HepG2 (cell line): Measurements from ENCODE around the gene JSRP1. TPM values are rescaled to one million over a fixed set of nuclear protein-coding genes. Genes with fewer than 3 reads are reported as not detected.
A peak's percentile ranks its signal among the peaks of the same experiment; 100 is the strongest.

ENCODE experiments used
- ATAC-seq: fragments of 200-7000 bp; cut with Tn5 transposase; 3 replicates; pipeline ENCODE4 v1.9.1; 2020; ENCODE audit warnings: mild to moderate bottlenecking, moderate library complexity
- BruUV-seq: library from RNA; stranded (reverse); fragments of 400-500 nt; replicated peaks from 2 replicates; lab custom pipeline; 2021; lab: Mats Ljungman, UMichigan
- CTCF ChIA-PET: fragments of 300-600 bp; formaldehyde crosslinking; extraction: SDS; loops from one replicate; lab custom pipeline; 2021; ENCODE audit warnings: low total read pairs, inconsistent platforms, low intra/inter-chr PET ratio; lab: Yijun Ruan, JAX
- POLR2A ChIA-PET: fragments of 350-600 bp; sonication (Branson Sonifier 250); formaldehyde crosslinking; loops from one replicate; lab custom pipeline; 2020; ENCODE audit warnings: antibody characterized with exemption, inconsistent platforms; lab: Yijun Ruan, JAX
- DNase-seq: peaks from one replicate; pipeline ENCODE4 v3.0.0-alpha.2; 2015; ENCODE audit warnings: low spot score
- FAIRE-seq: peaks from 3 replicates; lab custom pipeline; 2011; peaks lifted over from hg19 to GRCh38; lab: Jason Lieb, UNC
- H2AFZ ChIP-seq: one replicate; pipeline ENCODE4 v1.6.1; 2011; ENCODE audit warnings: low read length, inconsistent platforms
- H3K27ac ChIP-seq: fragments of 300-600 bp; 3 replicates; pipeline ENCODE4 v1.8.0; 2011; ENCODE audit warnings: mixed run types, mild to moderate bottlenecking, mixed read lengths, low read length, inconsistent platforms; ENCODE audit not compliant: insufficient read depth; ENCODE audit errors: extremely low read length
- H3K27me3 ChIP-seq, 2 experiments: fragments of 200-600 bp in 1 of 2; 2 replicates in 1 of 2; 3 replicates in 1 of 2; pipeline versions ENCODE4 v1.6.0 to v1.8.0; 2011; ENCODE audit warnings: low read length in 2 of 2, mild to moderate bottlenecking in 2 of 2, moderate library complexity in 2 of 2, inconsistent platforms in 1 of 2; ENCODE audit not compliant: insufficient read depth in 2 of 2, control insufficient read depth in 1 of 2
- H3K36me3 ChIP-seq, 2 experiments: fragments of 200-600 bp in 1 of 2; replicated peaks in 1 of 2; 2 replicates in 1 of 2; 3 replicates in 1 of 2; pipeline versions ENCODE4 v1.5.1 to v1.8.0; 2011; ENCODE audit warnings: low read length in 2 of 2, inconsistent platforms in 1 of 2; ENCODE audit not compliant: insufficient read depth in 2 of 2, control insufficient read depth in 1 of 2
- H3K4me1 ChIP-seq: 2 replicates; pipeline ENCODE4 v1.5.1; 2012; ENCODE audit warnings: low read length, inconsistent platforms; ENCODE audit not compliant: insufficient read depth
- H3K4me2 ChIP-seq: 2 replicates; pipeline ENCODE4 v1.6.0; 2011; ENCODE audit warnings: low read depth, low read length, inconsistent platforms
- H3K4me3 ChIP-seq, 3 experiments: fragments of 200-600 bp in 1 of 3; sonication (generic), shearing (Covaris generic) in 1 of 3; replicated peaks in 1 of 3; 2 replicates each; pipeline ENCODE4 v1.5.1; 2011 to 2016; ENCODE audit warnings: low read length in 3 of 3, inconsistent platforms in 2 of 3, low read depth in 2 of 3, mild to moderate bottlenecking in 2 of 3, control low read depth in 1 of 3, mixed read lengths in 1 of 3; ENCODE audit not compliant: insufficient read depth in 1 of 3
- H3K79me2 ChIP-seq: one replicate; pipeline ENCODE4 v1.6.1; 2011; ENCODE audit warnings: low read length, inconsistent platforms; ENCODE audit not compliant: insufficient read depth
- H3K9ac ChIP-seq: 2 replicates; pipeline ENCODE4 v1.6.0; 2011; ENCODE audit warnings: mild to moderate bottlenecking, low read depth, low read length, inconsistent platforms; ENCODE audit not compliant: insufficient read depth
- H3K9me3 ChIP-seq: 2 replicates; pipeline ENCODE4 v1.5.1; 2012; ENCODE audit warnings: mild to moderate bottlenecking, low read length
- H4K20me1 ChIP-seq: 2 replicates; pipeline ENCODE4 v1.6.0; 2011; ENCODE audit warnings: inconsistent platforms, mild to moderate bottlenecking, low read length, moderate library complexity; ENCODE audit not compliant: insufficient read depth
- AGO2 ChIP-seq: fragments of 200-400 bp; formaldehyde crosslinking; optimal IDR thresholded peaks from 2 replicates; pipeline ENCODE3; 2017; ENCODE audit warnings: mild to moderate bottlenecking, low read depth, low read length, moderate library complexity
- ELF4 ChIP-seq: sonication (generic); formaldehyde crosslinking; IDR thresholded peaks from 2 replicates; pipeline ENCODE4 v1.5.0; 2020; ENCODE audit warnings: missing genetic modification reagents, mild to moderate bottlenecking, moderate library complexity, borderline replicate concordance
- EZH2 ChIP-seq: conservative IDR thresholded peaks from 2 replicates; pipeline ENCODE4 v1.6.1; 2012; ENCODE audit warnings: mild to moderate bottlenecking, low read depth, low read length, moderate library complexity
- HNRNPLL ChIP-seq: fragments of 200-400 bp; formaldehyde crosslinking; IDR thresholded peaks from 2 replicates; pipeline ENCODE4 v1.6.1; 2017; ENCODE audit warnings: mild to moderate bottlenecking, low read depth, low read length; ENCODE audit not compliant: poor library complexity, severe bottlenecking
- POLR2AphosphoS2 ChIP-seq: IDR thresholded peaks from 2 replicates; pipeline ENCODE4 v1.6.1; 2011; ENCODE audit warnings: low read depth, low read length, improper control_type of control experiment
- RARG ChIP-seq: sonication (generic); formaldehyde crosslinking; IDR thresholded peaks from 2 replicates; pipeline ENCODE4 v1.4.0; 2020; ENCODE audit warnings: low read depth, mild to moderate bottlenecking, missing genetic modification reagents
- WGBS: methylation state at CpG from one replicate; pipeline ENCODE4 v1.1.6; 2017; ENCODE audit warnings: low lambda C conversion rate; 5-methylcytosine and 5-hydroxymethylcytosine counted together
- in situ Hi-C: cut with HindIII; loops from 2 replicates; pipeline ENCODE4 v1.10.0; 2017; ENCODE audit warnings: low pct_unique_long_range_greater_than_20kb; ENCODE audit not compliant: extremely low pct_ligation_motif_present
- intact Hi-C: fragments of 100-400 bp; cut with micrococcal nuclease; formaldehyde crosslinking; loops from one replicate; pipeline ENCODE4 v1.10.0; 2022; ENCODE audit not compliant: unreplicated experiment
- polyA plus RNA-seq, 8 experiments: library from polyadenylated mRNA; depleted of rRNA in 3 of 8; stranded (reverse) in 7 of 8; unstranded in 1 of 8; fragments of >200 nt; fragmentation: Illumina TruSeq in 4 of 8; extraction: Trizol in 4 of 8; gene quantifications; 2 replicates each; pipeline versions ENCODE4 v1.2.1 to v1.2.3, GENCODE V29; 2011 to 2016; ENCODE audit warnings: low read depth in 4 of 8, missing spikeins in 1 of 8, mixed read lengths in 1 of 8; ENCODE audit not compliant: insufficient read depth in 1 of 8
- total RNA-seq, 5 experiments: library from RNA; depleted of rRNA; stranded (reverse); fragments of >200 nt; fragmentation: Illumina TruSeq; extraction: Trizol; gene quantifications; 2 replicates each; pipeline ENCODE4 v1.2.3, GENCODE V29; 2016; ENCODE audit warnings: low read depth in 1 of 5
- TF ChIP-seq, protein P1 (sequence below): sonication (generic); formaldehyde crosslinking; IDR thresholded peaks from 2 replicates; pipeline ENCODE4 v1.4.0; 2020; ENCODE audit warnings: missing genetic modification reagents, mild to moderate bottlenecking, borderline replicate concordance
- TF ChIP-seq, protein P2 (sequence below): sonication (generic); formaldehyde crosslinking; conservative IDR thresholded peaks from 2 replicates; pipeline ENCODE4 v1.4.0; 2020; ENCODE audit warnings: missing genetic modification reagents
- TF ChIP-seq, protein P3 (sequence below): sonication (generic); formaldehyde crosslinking; IDR thresholded peaks from 2 replicates; pipeline ENCODE4 v1.4.0; 2020; ENCODE audit warnings: missing genetic modification reagents, borderline replicate concordance

JSRP1 gene
- total and polyA plus RNA-seq, 2 of the 13 experiments (the other 11 are each of a cell fraction or from before 2014, with no cell fraction given) = 0.16 to 0.38 TPM

DNA sequence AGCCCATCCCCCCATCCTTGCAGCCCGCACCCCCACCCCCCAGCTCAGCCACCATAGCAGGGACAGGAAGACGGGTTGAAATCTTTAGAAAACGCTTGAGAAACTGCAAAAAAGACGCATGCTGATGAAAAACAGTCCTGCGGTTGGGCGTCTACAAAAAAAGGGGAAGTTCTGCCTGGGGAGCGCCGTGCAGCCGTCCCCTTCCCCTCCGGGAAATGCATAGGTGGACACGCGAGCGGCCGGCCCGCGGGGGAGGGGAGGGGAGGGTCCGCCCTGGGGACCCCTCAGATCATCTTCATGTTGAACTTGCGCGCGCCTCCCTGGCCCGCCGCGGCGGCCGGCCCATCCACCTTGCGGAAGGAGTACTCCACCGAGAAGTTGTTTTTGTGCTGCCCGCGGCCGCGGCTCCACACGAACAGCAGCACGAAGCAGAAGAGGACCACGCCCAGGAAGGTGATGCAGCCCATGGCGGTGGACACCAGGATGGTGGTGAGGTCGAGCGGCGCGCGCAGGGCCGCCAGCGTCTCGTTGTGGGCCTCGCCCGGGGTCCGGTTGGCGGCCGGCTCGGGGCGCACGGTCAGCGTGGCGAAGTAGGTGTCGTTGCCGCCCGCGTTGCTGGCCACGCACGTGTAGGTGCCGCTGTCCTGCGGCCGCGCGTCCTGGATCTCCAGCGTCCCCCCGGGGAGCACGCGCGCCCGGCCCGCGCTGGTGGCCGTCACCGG, 33.7 kb upstream of the JSRP1 start (continued):
- TF ChIP-seq, protein P1, sequence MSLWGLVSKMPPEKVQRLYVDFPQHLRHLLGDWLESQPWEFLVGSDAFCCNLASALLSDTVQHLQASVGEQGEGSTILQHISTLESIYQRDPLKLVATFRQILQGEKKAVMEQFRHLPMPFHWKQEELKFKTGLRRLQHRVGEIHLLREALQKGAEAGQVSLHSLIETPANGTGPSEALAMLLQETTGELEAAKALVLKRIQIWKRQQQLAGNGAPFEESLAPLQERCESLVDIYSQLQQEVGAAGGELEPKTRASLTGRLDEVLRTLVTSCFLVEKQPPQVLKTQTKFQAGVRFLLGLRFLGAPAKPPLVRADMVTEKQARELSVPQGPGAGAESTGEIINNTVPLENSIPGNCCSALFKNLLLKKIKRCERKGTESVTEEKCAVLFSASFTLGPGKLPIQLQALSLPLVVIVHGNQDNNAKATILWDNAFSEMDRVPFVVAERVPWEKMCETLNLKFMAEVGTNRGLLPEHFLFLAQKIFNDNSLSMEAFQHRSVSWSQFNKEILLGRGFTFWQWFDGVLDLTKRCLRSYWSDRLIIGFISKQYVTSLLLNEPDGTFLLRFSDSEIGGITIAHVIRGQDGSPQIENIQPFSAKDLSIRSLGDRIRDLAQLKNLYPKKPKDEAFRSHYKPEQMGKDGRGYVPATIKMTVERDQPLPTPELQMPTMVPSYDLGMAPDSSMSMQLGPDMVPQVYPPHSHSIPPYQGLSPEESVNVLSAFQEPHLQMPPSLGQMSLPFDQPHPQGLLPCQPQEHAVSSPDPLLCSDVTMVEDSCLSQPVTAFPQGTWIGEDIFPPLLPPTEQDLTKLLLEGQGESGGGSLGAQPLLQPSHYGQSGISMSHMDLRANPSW (CRISPR knock-in tag) = no peak
- TF ChIP-seq POLR2AphosphoS2 = no peak
- TF ChIP-seq RARG (CRISPR knock-in tag) = no peak
- TF ChIP-seq AGO2 = no peak
- TF ChIP-seq, all 625 proteins: peak for 0

DNA sequence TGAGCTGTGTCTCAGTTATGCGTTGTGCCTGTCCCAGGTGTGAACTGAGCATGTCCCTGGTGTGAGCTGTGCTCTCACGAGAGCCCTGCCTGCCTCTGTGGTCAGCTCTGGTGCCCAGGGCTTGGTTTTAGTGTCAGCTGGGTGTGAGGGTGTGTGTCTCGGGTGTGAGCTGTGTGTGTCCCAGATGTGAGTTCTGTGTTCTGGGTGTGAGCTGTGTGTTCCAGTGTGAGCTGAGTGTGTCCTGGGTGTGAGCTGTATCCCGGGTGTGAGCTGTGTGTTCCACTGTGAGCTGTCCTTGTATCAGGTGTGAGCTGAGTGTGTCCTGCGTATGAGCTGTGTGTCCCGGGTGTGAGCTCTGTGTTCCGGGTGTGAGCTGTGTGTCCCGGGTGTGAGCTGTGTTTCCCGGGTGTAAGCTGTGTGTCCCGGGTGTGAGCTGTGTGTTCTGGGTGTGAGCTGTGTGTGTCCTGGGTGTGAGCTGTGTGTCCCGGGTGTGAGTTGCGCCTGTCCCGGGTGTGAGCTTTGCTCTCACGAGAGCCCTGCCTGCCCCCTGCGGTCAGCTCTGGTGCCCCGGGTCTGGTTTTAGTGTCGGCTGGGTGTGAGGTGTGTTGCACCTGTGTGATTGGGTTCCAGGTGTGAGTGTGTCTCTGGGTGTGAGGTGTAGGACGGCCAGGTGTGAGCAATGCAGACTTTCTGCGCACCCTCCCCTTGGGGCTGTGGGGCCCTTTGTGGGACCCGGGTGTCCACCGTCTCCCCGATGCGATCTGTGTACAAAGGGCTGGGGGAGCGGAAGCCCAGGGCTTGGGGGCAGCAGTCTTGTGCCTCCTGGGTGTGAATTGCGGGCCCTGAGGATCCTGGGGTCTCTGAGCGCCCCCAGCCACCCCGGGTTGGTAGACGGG, 32.8 kb upstream of the JSRP1 start:
- Histone ChIP-seq H3K9me3 (no peaks in the 10 kb centered on the region), H3K27me3 (peaks cover 30 to 83% of the 10 kb centered on the region in 2 experiments), H3K4me1 (peaks cover 46% of the 10 kb centered on the region), H2AFZ (no peak overlapping the region), H3K4me2 (peak overlapping the region; percentile 68), H3K4me3 (peak overlapping the region in 1 of 3 experiments; percentile 53; a peak in 2 of 6 replicates), H3K36me3 (no peaks in the 10 kb centered on the region), H3K9ac (0 out of 2 replicates have a peak overlapping the region, but pooled peaks have one; percentile 18), H3K27ac (no peak overlapping the region), H4K20me1 (no peaks in the 10 kb centered on the region; the same call in 1 of the 2 replicates), H3K79me2 (no peaks in the 10 kb centered on the region)
- intact Hi-C loops = no loop called here
- BruUV-seq = no TSS peak
- ATAC-seq (peak; percentile 19; the same call in 2 of the 3 replicates), FAIRE-seq (no peak), DNase-seq (no peak)
- CTCF ChIA-PET = no interaction called here
- POLR2A ChIA-PET = interaction anchor here (0.9 kb wide), 1 partner anchor 54 kb away, joined by 5 read pairs; no protein-coding TSS in a partner anchor
- in situ Hi-C loops = no loop called here
- WGBS = 27% methylated on average over 5 of the region's 28 CpGs
- no peak for TF ChIP-seq HNRNPLL
- TF ChIP-seq, protein P2, sequence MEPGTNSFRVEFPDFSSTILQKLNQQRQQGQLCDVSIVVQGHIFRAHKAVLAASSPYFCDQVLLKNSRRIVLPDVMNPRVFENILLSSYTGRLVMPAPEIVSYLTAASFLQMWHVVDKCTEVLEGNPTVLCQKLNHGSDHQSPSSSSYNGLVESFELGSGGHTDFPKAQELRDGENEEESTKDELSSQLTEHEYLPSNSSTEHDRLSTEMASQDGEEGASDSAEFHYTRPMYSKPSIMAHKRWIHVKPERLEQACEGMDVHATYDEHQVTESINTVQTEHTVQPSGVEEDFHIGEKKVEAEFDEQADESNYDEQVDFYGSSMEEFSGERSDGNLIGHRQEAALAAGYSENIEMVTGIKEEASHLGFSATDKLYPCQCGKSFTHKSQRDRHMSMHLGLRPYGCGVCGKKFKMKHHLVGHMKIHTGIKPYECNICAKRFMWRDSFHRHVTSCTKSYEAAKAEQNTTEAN = peak; percentile 85; the same call in 1 of the 2 replicates
- TF ChIP-seq EZH2 = peak; percentile 72
- TF ChIP-seq, protein P3, sequence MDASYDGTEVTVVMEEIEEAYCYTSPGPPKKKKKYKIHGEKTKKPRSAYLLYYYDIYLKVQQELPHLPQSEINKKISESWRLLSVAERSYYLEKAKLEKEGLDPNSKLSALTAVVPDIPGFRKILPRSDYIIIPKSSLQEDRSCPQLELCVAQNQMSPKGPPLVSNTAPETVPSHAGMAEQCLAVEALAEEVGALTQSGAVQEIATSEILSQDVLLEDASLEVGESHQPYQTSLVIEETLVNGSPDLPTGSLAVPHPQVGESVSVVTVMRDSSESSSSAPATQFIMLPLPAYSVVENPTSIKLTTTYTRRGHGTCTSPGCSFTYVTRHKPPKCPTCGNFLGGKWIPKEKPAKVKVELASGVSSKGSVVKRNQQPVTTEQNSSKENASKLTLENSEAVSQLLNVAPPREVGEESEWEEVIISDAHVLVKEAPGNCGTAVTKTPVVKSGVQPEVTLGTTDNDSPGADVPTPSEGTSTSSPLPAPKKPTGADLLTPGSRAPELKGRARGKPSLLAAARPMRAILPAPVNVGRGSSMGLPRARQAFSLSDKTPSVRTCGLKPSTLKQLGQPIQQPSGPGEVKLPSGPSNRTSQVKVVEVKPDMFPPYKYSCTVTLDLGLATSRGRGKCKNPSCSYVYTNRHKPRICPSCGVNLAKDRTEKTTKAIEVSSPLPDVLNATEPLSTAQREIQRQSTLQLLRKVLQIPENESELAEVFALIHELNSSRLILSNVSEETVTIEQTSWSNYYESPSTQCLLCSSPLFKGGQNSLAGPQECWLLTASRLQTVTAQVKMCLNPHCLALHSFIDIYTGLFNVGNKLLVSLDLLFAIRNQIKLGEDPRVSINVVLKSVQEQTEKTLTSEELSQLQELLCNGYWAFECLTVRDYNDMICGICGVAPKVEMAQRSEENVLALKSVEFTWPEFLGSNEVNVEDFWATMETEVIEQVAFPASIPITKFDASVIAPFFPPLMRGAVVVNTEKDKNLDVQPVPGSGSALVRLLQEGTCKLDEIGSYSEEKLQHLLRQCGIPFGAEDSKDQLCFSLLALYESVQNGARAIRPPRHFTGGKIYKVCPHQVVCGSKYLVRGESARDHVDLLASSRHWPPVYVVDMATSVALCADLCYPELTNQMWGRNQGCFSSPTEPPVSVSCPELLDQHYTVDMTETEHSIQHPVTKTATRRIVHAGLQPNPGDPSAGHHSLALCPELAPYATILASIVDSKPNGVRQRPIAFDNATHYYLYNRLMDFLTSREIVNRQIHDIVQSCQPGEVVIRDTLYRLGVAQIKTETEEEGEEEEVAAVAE (CRISPR knock-in tag) = no peak
- TF ChIP-seq ELF4 (CRISPR knock-in tag) = no peak
